ENCODE data around the gene SHQ1. TPM values are rescaled to one million over a fixed set of nuclear protein-coding genes. Genes with fewer than 3 reads are reported as not detected.
A peak's percentile ranks its signal among the peaks of the same experiment; 100 is the strongest.

SHQ1 gene
- total and polyA plus RNA-seq, 2 of the 4 experiments (the other 2 are of a cell fraction), result 10.4 to 19.4 TPM

DNA sequence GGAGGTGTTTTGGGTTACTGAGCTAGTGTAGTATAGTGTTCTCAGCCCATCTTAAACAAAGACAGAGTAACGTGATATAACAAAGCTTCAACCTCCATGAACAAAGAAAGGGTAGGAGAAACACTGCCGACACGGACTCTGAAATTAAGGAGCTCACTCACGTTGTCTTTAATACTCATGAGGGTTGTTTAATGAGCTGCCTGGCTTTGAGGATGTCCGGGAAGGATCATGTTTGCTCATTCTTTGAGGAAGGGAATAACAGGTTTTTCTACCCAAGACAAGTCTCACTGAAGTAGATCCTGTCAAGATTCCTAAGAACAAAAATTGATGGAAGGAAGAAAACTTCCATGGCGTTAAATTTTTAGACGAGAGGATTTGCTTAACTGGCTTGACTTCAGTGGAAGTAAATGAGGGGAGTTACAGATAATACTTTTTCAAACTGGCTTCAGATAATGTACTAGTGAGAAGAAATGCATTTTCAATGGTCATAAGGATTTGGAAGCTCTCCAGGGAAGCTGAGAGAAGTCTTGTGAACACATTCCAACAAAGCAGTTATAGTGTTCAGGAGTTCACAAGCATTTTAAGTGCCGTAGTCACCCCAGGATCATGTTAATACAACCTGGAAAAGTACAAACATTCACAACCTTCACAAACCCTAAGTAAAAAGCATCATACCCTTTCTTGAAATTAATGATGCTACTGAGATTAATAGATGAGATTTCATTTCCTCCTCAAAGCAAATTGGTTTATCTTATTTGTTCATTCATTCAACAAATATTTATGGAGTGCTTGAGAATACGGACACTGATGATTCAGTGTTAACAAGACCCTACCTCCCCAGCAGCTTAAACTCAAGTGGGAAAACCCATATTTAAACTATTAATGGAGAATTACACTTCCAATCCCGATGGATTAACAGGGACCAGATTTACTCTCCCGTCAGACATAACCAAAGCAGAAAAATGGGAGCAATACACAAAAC is 101.5 kb downstream of the SHQ1 start:
- Histone ChIP-seq H3K4me3 (ENCODE audit: insufficient read depth, low read depth, low read length) (no peak overlapping the region), H3K18ac (ENCODE audit: low read depth, low read length) (no peak overlapping the region), H4K8ac (ENCODE audit: low read depth in 2 of 2, low read length in 2 of 2) (no peak overlapping the region), H2AFZ (replicated peaks; ENCODE audit: low read length, poor library complexity) (no peak overlapping the region), H3K14ac (replicated peaks; ENCODE audit: low read depth, low read length) (no peak overlapping the region), H3K27ac (ENCODE audit: insufficient read depth, low read length) (no peak overlapping the region), H3K56ac (ENCODE audit: extremely low read depth, insufficient read depth, low read length) (no peak overlapping the region), H3K9ac (ENCODE audit: low read depth, low read length) (no peak overlapping the region), H2BK120ac (ENCODE audit: low read depth, low read length) (no peak overlapping the region), H4K5ac (ENCODE audit: low read depth, low read length) (no peak overlapping the region), H3K4me2 (ENCODE audit: low read depth, low read length) (no peak overlapping the region), H2AK9ac (replicated peaks; ENCODE audit: low read depth, low read length, poor library complexity) (no peak overlapping the region), H3K9me3 (ENCODE audit: control insufficient read depth, insufficient read depth, low read length) (no peaks in the 10 kb centered on the region), H3K9me1 (ENCODE audit: insufficient read depth, low read length) (no peaks in the 10 kb centered on the region), H3K36me3 (ENCODE audit: control insufficient read depth, insufficient read depth, low read length) (no peaks in the 10 kb centered on the region), H2BK20ac (ENCODE audit: low read depth, low read length) (no peak overlapping the region), H4K20me1 (ENCODE audit: insufficient read depth, low read length) (no peaks in the 10 kb centered on the region), H3K79me1 (ENCODE audit: low read depth in 1 of 2, low read length in 2 of 2) (no peaks in the 10 kb centered on the region), H3K27me3 (ENCODE audit: control insufficient read depth, insufficient read depth, low read length) (no peaks in the 10 kb centered on the region), H3K4ac (ENCODE audit: low read depth, low read length) (no peak overlapping the region), H2BK15ac (ENCODE audit: low read depth, low read length) (no peak overlapping the region), H3K4me1 (ENCODE audit: control insufficient read depth, insufficient read depth, low read length) (no peaks in the 10 kb centered on the region), H4K91ac (ENCODE audit: insufficient read depth, low read depth, low read length) (no peak overlapping the region), H2BK5ac (ENCODE audit: low read depth, low read length, poor library complexity, severe bottlenecking) (no peak overlapping the region), H2AK5ac (ENCODE audit: low read depth, low read length) (no peak overlapping the region), H3K23ac (ENCODE audit: low read depth, low read length) (no peak overlapping the region)
- ChIA-PET POLR2A (ENCODE audit: unreplicated experiment) (no interaction called here), CTCF (no interaction called here)
- WGBS, 2 experiments (ENCODE audit: extremely low coverage in 2 of 2, insufficient read length in 1 of 2), result 20% methylated on average over 1 of the region's 11 CpGs; no CpG with 5 or more reads in 1 of the 2 experiments
- no TSS peak for BruUV-seq (replicated peaks)
- dilution Hi-C loops (cut with HindIII; ENCODE audit: low sequenced_read_pairs, unreplicated experiment), result no loop called here
- DNase-seq (peak; percentile 60), ATAC-seq (ENCODE audit: low read depth) (peak; percentile 53)
- intact Hi-C loops (cut with micrococcal nuclease), result no loop called here
- in situ Hi-C loops (cut with MboI; ENCODE audit: low sequenced_read_pairs), result no loop called here
- TF ChIP-seq RAD21 (IDR thresholded peaks at IDR 0.05; ENCODE audit: low read length), result no peak
- no peak for TF ChIP-seq MAFK (IDR thresholded peaks at IDR 0.05; ENCODE audit: low read depth, low read length)
- no peak for TF ChIP-seq BHLHE40 (IDR thresholded peaks at IDR 0.05; ENCODE audit: low read depth, low read length)
- no peak for TF ChIP-seq CEBPB (IDR thresholded peaks at IDR 0.05; ENCODE audit: low read depth, low read length)
- no peak for TF ChIP-seq NFE2L2 (IDR thresholded peaks at IDR 0.05; ENCODE audit: low read depth, low read length)
- TF ChIP-seq RCOR1 (IDR thresholded peaks at IDR 0.05; ENCODE audit: insufficient replicate concordance, low read length), result no peak
- no peak for TF ChIP-seq RFX5 (IDR thresholded peaks at IDR 0.05; ENCODE audit: low read depth, low read length)
- no peak for TF ChIP-seq SMC3 (IDR thresholded peaks at IDR 0.05; ENCODE audit: low read depth, low read length)
- TF ChIP-seq, protein P1, sequence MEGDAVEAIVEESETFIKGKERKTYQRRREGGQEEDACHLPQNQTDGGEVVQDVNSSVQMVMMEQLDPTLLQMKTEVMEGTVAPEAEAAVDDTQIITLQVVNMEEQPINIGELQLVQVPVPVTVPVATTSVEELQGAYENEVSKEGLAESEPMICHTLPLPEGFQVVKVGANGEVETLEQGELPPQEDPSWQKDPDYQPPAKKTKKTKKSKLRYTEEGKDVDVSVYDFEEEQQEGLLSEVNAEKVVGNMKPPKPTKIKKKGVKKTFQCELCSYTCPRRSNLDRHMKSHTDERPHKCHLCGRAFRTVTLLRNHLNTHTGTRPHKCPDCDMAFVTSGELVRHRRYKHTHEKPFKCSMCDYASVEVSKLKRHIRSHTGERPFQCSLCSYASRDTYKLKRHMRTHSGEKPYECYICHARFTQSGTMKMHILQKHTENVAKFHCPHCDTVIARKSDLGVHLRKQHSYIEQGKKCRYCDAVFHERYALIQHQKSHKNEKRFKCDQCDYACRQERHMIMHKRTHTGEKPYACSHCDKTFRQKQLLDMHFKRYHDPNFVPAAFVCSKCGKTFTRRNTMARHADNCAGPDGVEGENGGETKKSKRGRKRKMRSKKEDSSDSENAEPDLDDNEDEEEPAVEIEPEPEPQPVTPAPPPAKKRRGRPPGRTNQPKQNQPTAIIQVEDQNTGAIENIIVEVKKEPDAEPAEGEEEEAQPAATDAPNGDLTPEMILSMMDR (conservative IDR thresholded peaks at IDR 0.05; ENCODE audit: low read depth, low read length), result no peak
- no peak for TF ChIP-seq FOS (IDR thresholded peaks at IDR 0.05; ENCODE audit: low read depth, low read length)
- no peak for TF ChIP-seq USF2 (IDR thresholded peaks at IDR 0.05; ENCODE audit: low read depth, low read length)
- no peak for TF ChIP-seq MXI1 (IDR thresholded peaks at IDR 0.05; ENCODE audit: borderline replicate concordance, low read depth, low read length)
- TF ChIP-seq CHD1 (IDR thresholded peaks at IDR 0.05; ENCODE audit: low read depth, low read length), result no peak
- no peak for TF ChIP-seq POLR2A (IDR thresholded peaks at IDR 0.05; ENCODE audit: low read depth, low read length)
- no peak for TF ChIP-seq MAZ (IDR thresholded peaks at IDR 0.05; ENCODE audit: borderline replicate concordance, low read depth, low read length)
